Activated T-cell treated with anti-CD3 and anti-CD28 coated beads for 48 hours (primary cell): ENCODE results near the gene GLT8D1.

Experiments used
- DNase-seq: peaks from one replicate; pipeline ENCODE4 v3.0.0-alpha.2; 2020; ENCODE audit warnings: low read depth

GLT8D1 gene

DNA sequence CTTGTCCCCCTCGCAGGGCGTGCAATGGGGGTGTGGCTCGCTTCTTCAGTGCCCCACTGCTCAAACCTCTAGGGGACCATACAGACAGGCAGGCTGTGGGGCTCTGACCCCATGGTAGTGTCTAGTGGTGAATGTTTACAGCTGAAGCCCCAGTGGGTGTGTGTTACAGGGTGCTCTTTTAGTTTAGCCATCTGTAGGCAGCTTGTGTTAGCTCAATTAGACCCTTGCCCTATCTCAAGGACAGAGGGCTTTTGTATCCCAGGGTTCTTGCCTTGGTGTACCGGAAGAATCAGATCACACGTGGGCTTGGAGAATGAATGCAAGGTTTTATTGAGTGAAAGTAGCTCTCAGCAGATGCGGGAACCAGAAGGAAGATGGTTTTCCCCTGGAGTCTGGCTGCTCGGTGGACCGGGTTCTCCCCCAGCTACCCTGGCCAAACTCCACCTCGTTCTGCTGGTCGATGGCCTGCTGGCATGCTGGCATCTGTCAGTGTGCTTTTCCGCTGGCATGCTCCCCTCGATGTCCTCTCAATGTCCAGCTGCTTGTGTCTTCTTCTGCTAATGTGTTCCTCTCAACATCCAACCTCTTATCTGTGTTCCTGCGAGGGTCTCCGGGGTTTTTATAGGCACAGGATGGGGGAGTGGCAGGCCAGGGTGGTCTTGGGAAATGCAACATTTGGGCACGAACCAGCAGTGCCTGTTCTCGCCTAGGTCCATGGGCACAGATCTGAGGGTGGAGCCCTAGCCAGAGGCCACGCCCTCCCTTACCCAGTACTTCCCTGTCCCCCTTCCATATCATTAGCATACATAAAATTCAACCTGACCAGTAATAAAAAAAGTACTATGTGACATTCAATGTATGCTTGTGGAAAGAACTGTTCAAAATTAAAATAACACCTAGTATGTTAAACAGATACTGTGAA, 7.0 kb upstream of the GLT8D1 start:
- DNase-seq = no peak

DNA sequence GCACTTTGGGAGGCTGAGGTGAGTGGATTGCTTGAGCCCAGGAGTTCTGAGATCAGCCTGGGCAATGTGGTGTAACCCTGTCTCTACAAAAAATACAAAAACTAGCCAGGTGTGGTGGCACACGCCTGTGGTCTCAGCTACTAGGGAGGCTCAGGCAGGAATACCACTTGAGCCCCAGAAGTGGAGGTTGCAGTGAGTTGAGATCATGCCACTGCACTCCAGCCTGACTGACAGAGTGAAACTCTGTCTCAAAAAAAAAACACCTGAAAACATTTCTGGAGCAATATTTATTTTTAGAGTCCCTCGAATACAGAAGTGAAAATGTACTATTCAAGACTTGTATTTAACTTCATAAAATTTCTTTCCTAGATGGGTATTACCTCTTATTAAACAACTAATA, 4.9 kb upstream of the GLT8D1 start:
- no peak for DNase-seq

DNA sequence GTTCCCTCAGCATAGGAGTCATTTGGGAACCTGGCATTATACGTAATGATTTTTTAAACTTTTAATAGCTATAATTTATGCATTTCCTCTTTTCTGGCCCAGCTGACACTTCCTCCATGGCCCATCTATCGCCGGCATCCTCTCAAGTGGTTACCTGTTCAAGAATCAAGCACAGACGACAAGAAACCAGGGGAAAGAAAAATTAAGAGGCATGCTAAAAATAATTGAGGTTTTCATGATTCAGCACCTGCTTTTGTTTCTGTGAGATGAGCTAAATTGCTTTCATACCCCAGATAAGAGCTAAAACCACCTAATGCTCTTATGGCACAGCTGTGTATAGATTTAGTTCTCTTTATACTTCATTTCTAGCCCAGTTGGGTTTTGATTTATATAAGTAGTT, 2.0 kb upstream of the GLT8D1 start:
- no peak for DNase-seq

- no peak for DNase-seq
These were observed 228 bp downstream of the GLT8D1 start for GRCh38 chr3:52705438-52705687.

DNA sequence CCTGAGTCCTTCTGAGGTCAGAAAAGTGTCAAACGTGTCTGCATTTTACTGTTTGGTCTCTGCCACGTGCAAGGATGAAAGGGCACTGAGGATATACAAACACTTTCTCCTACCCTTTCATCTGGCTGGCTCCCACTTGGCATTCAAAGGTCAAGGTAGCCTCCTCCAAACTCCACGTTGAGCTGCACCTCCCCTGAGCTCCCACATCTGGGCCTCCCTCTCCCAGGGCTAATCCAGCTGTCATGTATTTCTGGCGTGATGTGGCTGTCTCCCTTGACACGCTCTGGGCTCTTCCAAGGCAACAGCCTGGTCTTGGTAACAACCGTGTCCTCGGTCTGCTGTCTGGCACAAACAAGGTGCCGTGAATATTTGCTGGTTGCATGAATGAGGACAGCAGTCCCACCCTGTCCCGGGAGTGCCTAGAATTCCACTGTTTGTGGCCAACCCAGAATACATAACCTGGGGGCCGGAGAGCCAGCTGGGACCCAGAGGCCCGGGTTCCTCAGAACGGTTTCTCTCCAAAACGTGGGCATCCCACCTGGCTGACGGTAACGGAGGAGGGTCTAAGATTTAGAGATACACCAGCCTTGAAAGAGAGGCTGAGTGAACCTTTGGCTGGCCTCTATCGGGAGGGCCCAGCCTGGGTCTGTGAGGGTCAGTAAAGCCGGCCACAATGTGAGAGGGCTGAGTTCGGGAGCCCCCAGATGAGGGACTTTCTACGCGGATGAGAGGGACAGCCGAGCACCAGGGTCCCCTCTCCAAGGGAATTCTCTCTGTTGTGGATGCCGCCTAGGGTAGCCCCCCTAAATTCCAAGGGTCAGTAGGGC, 767 bp downstream of the GLT8D1 start:
- DNase-seq = no peak

GRCh38 chr3:52703341-52703740, 2.2 kb downstream of the GLT8D1 start:
- no peak for DNase-seq

DNA sequence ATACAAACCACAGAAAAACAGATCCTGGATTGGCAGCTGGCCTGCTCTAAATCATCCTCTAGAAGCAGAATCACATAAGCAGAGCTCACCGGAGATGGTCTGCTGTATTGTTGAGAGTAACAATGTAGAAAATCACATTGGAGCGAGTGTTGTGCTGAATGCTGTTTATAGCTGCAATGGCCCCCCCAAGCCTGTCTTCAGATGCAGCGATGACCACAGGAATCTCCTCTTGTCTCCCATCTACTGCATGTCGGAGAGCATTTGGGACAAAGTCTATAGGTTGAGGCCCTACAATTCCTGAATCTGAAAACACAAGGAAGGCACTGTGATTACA, 8.0 kb downstream of the GLT8D1 start:
- DNase-seq = no peak

DNA sequence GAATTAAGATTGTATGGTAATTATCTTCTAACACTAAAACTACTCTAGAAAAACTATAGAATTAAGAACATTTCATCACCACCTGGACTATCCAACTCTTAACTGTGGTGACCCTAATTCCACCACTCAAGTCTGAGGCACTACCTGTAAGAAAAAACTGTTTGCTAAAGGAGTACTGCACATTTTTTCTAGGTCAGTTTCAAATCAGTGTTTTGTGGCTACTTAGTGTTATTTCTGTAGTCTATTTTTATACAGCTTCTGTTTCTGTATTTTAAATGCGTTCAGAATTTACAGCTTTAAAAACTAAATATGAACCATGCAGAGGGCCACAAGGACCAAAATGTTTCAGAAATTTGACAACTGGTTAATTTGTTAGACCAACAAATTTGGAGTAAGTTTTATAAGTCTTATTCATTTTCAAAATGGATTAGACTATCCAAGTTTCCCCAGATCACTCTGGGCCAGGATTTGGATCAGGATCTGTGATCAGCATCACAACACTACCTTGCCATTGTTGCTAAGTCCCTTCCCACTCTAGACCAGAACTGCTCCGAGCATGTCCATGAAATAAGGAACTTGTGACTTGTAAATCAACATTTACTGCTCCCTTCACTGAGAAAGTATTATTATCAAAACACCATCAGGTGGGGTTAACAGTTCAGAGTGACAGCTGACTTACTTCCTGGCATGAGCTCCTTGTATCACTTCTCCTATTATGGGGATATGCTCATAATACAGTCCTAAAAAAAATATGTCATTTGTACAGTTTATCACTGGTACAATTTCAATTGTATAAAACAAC, 8.6 kb downstream of the GLT8D1 start:
- DNase-seq = no peak

DNA sequence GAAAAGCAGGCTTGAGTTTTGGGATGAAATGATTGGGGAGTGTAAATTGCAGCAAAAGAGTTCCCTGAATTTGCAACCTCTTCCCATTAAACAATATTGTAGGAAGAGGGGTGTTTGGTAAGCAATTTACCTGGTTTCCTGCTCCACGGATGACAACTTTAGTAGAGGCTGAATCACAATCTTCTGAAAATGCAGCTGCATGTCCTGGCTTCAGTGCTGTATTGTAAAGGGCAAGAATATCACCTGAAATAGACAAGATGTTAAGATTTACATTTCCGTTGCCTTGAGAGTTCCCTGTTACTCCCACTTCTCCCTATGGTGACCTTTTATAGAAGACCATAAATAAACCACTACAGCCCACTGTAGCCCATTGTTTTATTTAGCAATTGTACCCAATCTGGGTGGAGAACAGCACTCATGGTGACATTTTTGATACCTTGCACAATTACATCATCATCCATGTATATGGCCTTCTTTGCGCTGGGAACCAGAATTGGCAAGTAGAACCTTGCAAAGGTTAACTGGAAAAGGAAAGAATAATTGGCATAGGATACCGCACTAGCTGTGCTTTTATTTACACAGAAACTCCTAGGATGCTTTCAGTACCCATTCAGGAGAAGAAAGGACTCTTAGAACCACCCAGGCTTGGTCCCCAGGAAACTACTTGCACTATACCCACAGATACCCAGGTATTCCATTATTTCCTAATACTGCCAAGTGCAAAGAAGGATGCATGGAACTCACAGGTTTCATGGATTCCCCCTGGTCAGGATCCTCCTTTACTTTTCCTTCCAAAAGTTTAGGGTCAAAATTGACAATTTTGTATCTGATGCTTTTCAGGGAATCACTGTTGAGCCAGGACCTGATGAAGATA, 9.6 kb downstream of the GLT8D1 start:
- no peak for DNase-seq

GRCh38 chr3:52694528-52695189, 10.9 kb downstream of the GLT8D1 start:
- no peak for DNase-seq

- DNase-seq = no peak
These were observed 12.5 kb downstream of the GLT8D1 start for GRCh38 chr3:52693071-52693470.

DNA sequence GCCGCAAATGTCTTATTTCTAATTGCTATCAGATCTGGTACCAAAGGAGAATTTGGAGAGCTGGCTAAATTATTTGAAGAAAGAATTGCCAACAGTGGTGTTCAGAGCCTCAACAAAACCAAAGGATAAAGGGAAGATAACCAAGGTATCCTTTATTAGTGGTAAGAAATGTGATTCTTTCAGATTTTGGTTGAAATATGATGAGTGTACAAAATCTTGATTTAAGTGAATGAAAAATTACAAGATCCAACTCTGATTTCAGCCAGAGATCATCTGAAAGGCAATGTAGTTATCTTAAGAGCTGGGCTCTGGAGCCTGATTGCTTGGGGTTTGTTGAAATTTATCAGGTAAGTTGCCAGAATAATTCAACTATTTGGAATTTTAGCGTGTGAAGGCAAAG, 15.0 kb downstream of the GLT8D1 start:
- no peak for DNase-seq

- DNase-seq = no peak
These were observed 16.4 kb downstream of the GLT8D1 start for GRCh38 chr3:52689151-52689550.

GRCh38 chr3:52688266-52688665, 17.3 kb downstream of the GLT8D1 start:
- DNase-seq = no peak

DNA sequence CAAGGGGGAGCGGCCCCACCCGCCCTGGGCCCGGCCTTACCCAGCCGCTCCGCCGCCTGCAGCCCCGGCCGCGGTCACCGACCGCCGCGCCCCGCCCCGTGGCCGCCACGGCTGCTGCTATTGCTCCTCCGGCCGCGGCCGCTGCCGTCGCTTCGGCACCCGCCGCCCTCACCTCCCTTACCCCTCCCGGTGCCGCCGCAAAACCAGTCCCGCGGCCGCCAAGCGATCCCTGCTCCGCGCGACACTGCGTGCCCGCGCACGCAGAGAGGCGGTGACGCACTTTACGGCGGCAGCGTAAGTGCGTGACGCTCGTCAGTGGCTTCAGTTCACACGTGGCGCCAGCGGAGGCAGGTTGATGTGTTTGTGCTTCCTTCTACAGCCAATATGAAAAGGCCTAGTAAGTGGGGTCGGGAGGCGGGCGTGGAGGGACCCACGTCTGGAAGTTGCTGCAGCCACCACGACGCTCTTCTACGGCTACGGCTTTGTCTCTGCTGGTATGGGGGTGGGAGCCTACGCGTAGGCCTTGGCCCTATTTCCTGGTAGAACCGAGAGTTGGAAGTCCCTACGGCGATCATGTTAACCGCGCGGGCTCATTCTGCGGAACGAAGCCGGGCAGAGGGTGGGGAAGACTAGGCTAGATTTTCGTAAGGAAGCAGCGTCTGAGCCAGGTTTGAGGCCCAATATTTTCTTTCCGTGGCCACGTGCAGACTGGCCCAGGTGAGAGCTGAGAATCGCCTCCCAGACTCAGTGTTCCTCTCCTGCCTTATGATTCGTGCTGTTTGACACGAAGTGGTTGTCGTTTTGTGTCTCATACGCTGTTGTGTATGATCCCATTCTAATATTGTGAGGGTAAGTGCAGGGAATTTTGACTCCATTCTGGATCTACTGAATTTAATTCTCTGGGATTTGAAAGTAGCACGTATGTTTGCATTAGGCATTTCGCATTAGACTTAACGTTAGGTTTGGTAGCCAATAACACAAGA, 19.6 kb downstream of the GLT8D1 start, which contains the start of the genes GNL3 and PBRM1:
Gene GNL3 (plus strand): TSS at position 324 of the 983 bp plus-strand sequence. CDS start 61 bp downstream, at position 385.
Gene PBRM1 (minus strand): TSS at position 205 of the 983 bp plus-strand sequence.
- DNase-seq = peak; percentile 93

GRCh38 chr3:52685285-52685708, 20.3 kb downstream of the GLT8D1 start:
- DNase-seq = peak; percentile 88

DNA sequence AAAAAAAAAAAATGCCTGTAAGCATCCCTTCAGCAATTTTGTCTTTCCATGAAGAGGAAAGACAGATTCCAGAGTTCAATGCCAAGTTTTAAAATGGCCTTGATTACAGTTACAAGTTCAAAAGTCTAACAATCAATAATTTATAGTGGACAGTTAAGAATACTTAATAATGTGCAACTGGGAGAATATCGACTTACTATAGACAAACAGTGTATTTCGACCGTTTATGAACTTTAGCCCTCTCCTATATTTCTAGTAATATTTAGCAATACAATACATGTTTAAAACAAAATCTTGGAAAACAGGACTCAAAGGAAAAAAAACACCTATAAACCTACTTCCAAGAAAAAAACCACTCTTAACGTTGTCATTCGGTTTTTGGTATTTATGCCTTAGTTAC, 21.4 kb downstream of the GLT8D1 start:
- no peak for DNase-seq

GRCh38 chr3:52683611-52684010, 22.0 kb downstream of the GLT8D1 start:
- no peak for DNase-seq

- DNase-seq = peak; percentile 41
These were observed 23.6 kb downstream of the GLT8D1 start for GRCh38 chr3:52682016-52682415.

DNA sequence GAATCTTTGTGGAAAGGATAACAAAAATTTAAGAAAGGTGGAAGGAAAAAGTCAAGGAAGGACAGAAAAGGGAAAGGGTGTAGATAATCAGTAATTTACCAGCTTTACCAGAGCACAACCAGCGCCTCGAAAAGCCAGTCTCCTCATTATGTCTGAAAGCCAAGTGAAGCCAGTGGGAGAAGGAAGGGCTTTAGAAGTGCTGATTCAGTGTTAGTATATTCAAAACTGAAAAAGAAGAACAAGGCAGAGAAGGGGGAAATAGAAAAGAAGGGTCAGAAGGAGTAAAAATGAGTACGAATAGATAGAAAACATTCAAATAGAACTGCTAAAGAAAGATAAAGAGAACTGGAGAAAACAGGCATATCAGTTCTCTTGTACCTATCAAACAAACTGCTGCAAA, 24.0 kb downstream of the GLT8D1 start:
- DNase-seq = no peak
